NCI-H748 treated with DMSO at 0.1 percent for 48 hours (cell line): ENCODE measurements around the gene TPP1.

ENCODE experiments used
- DNase-seq: peaks from one replicate; lab custom pipeline; 2025; lab: John Stamatoyannopoulos, UW

TPP1 gene

GRCh38 chr11:6646918-6647679 is 27.9 kb upstream of the TPP1 start:
- DNase-seq, result no peak

- DNase-seq, result no peak
These were observed 27.3 kb upstream of the TPP1 start for GRCh38 chr11:6646576-6646917.

GRCh38 chr11:6646071-6646470 is 26.8 kb upstream of the TPP1 start:
- DNase-seq, result no peak

DNA sequence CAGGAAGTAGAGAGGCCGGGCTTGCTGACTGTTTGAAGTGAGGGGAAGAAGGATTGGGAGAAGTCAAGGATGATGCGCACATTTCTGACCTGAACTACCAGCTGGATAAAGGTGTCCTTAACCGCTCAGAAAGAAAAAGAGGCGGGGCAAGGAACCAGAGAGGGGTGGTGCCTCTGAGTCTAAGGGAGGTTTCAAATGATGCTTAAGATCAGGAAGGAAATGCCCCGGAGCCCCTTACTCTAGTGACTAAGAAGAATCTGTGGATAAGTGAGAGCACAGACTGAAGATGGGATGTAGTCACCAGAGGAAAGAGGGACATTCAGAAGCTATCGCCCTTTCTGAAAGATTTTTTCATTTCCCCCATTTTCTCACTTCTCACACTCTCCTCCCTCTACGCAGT is 23.7 kb upstream of the TPP1 start:
- no peak for DNase-seq

- DNase-seq, result no peak
These were observed 21.9 kb upstream of the TPP1 start for GRCh38 chr11:6640985-6641701.

DNA sequence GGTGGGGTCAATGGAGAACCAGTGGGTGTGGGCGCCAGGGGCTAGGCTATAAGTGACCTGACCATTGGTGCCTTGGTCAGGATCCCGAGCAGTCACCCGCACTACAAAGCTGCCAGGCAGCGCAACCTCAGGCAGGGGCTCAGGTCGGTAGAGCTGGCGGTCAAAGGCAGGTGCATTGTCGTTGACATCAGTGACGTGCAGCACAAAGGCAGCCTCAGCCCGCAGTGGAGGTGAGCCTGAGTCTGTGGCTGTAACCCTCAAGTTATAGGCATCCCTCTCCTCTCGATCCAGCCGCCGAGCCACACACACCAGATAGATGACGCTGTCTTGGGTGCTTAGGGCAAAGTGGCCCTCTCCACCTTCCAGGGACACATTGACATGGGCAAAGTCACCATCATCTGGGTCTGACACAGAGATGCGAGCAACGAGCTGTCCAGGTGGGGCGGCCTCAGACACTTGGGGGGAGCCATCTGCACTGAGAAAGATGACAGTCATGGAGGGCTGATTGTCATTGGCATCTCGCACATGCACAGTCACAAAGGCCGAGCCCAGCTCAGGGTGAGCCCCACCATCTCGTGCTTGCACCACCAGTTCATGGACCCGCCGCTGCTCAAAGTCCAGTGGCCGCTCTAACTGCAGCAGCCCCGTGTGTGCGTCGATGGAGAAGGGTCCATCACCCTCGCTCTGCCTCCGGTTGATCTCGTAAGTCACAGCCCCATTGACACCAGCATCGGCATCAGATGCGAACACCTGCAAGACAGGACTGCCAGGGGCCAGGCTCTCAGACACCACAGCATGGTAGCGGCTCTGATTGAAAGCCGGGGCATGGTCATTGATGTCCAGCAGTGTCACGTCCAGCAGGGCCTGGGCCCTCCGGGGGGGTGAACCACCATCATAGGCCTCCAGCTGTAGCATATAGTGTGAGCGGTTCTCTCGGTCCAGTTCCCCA is 21.1 kb upstream of the TPP1 start:
- DNase-seq, result no peak

DNA sequence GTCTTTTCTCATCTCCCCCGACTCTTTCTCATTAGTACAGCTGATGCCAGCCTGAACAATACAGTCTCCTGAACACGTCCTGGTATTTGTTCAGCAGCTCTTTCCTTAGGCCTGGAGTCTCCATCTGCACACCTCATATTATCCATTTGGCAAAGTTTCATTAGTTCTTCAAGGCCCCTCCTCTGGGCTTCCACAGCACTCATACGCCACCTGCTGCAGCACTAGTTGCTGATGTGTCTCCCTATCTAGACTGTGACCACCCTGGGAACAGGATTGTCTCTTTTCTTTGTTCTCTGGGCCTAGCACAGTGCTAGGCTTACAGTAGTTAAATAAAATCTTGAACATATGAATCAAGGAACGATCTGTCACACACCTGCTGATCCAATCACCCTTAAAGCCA is 19.2 kb upstream of the TPP1 start:
- DNase-seq, result no peak

DNA sequence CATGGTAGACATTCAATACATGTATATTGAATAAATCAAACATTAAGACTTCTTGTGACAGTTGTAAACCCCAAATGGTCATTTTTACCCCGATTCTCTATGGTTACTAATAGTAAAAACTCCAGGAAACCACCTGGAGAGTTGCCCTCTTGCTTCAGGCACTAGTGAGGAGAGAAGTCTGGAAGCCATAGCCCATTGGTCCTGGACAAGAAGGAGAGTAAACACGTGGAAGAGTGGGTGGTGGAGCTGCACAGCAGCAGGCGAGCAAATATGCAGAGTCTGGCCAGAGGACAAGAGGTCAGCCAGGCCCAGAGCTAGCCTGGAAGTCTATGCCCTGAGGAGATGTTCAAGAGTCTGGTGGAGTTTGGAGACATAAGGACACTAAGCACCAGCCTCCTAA is 18.6 kb upstream of the TPP1 start:
- DNase-seq, result no peak

- DNase-seq, result no peak
These were observed 17.3 kb upstream of the TPP1 start for GRCh38 chr11:6636480-6636879.

GRCh38 chr11:6635082-6635932 is 16.1 kb upstream of the TPP1 start:
- DNase-seq, result no peak

DNA sequence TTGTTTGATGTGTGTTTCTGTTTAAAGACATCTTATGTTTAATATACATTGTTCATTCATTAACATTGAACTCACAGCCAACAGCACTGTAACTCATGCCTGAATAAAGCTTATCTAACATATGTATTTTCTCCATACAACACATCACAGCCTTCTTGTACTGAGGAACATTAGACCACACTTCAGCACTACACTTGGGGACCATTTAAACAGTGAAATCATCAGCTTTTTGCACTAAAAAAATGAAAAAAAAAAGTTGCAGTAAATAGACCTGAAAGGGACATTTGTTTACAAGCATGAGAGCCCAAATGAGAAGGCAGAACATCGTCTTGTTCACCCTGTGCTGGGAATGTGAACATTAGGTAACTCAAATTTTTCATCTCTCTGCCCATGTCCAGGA is 15.3 kb upstream of the TPP1 start:
- no peak for DNase-seq

GRCh38 chr11:6633422-6634408 is 14.5 kb upstream of the TPP1 start:
- DNase-seq, result no peak

- DNase-seq, result no peak
These were observed 13.2 kb upstream of the TPP1 start for GRCh38 chr11:6632116-6633073.

- DNase-seq, result no peak
These were observed 12.2 kb upstream of the TPP1 start for GRCh38 chr11:6631361-6631890.

DNA sequence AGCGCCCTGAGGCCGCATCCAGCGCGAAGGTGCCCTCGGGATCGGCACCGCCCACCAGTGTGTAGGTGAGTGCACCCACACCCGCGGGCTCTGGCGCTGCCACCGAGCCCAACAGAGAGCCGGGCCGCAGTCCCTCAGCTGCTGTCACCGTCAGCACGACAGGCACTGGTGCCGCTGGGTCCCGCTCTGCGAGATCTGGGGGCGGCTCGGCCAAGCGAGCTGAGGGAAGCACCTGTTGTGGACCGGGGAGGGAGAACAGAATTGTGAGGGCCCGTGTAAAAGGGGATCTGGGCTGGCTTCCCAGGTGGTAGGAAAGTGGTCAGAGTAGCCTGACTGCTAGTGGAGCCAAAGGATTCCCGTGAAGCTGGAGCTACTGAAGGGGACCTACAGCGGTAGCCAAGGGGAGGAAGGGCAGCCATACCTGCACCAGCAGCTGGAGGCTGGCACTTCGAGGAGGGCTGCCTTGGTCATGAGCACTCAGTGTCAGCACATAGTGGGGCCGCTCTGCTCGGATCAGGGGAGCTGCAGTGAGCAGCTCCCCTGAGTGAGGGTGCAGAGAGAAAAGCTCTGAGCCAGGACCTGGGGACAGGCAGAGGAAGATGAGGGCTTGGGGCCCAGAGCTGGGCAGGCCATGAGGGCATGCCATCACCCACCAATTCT is 11.5 kb upstream of the TPP1 start:
- DNase-seq, result no peak

DNA sequence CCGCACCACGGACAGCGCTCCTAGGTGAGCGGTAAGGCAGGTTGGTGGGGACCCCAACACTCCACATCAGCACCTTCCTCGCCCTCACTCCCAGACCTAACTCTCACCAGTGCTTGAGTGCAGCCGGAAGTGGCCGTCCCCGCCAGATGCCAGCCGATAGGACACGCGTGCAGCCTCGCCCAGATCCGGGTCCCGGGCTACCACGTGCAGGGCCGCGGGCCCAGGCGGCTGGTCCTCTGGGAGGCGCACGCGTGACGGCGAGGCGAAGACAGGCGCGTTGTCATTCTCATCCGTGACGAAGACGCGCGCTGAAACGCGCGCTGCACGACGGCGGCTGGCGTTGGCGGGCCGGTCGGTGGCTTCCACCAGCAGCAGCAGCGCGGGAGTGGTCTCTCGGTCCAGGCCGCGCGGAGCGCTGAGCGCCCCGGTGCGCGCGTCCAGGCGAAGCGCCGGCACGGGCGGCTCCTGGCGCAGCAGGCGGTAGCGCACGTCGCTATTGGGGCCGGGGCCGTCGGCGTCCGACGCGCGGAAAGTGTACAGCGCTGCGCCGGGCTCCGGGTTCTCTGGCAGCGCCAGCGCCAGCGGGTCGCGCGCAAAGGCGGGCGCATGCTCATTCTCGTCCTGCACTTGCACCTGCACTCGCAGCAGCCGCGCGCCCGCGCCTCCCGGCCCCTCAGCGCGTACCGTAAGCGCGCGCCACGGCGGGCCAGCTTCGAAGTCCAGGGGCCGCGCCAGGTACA is 10.8 kb upstream of the TPP1 start:
- DNase-seq, result peak; percentile 43

- no peak for DNase-seq
These were observed 10.3 kb upstream of the TPP1 start for GRCh38 chr11:6629573-6629891.

GRCh38 chr11:6628526-6628925 is 9.3 kb upstream of the TPP1 start:
- DNase-seq, result no peak
